ENCODE measurements around the gene MN1. TPM values are rescaled to one million over a fixed set of nuclear protein-coding genes. Genes with fewer than 3 reads are reported as not detected.

The MN1 gene
- total and polyA plus RNA-seq, 8 donors, result 0.54 to 2.6 (median 0.91) TPM

DNA sequence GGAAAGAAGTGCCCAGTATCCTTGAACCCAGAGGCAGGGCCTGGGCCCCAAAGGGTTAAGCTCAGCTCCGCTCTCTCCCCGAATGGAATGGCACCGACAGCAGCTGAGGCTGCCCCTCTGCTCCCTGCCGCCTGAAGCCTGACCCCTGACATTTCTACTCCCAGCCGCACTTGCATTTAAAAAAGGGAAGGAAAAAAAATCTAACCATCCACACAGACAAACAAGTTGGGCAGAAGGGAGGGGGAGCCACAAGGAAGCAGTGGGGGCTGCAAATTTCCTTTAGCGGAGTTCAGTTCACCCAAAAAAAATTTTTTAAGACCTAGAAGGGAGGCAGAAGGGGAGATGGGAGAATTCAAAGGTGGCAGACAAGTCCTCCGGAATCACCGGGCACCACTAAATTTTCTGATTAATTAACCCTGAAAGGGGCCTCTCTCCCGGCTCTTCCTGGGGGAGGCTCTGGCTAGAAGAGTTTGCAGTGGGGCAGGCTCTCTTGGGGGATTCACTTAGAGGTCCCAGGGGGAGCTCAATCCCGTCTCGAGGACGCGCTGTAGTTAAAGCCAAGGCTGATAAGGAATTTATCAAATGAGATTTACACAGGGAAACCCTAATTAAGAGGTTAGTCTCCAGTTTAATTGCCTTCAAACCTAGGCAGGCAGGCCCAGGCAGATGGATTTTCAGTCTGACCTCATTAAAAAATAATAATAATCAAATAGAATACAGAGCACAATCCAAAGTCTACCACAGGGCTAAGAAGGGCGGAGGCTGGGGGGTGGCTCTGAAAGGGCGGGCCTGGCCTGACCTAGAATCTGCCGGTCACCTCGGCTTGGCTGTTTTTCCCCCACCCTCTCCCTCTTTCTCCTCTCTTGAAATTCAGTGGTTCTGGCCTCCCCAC is 25.6 kb downstream of the MN1 start:
- Histone ChIP-seq H3K9me3 (no peaks in the 10 kb centered on the region), H3K4me1 (no peaks in the 10 kb centered on the region), H3K27ac (no peak overlapping the region), H3K36me3 (no peaks in the 10 kb centered on the region), H3K27me3 (no peaks in the 10 kb centered on the region), H3K4me3 (no peak overlapping the region)
- TF ChIP-seq, protein P1, sequence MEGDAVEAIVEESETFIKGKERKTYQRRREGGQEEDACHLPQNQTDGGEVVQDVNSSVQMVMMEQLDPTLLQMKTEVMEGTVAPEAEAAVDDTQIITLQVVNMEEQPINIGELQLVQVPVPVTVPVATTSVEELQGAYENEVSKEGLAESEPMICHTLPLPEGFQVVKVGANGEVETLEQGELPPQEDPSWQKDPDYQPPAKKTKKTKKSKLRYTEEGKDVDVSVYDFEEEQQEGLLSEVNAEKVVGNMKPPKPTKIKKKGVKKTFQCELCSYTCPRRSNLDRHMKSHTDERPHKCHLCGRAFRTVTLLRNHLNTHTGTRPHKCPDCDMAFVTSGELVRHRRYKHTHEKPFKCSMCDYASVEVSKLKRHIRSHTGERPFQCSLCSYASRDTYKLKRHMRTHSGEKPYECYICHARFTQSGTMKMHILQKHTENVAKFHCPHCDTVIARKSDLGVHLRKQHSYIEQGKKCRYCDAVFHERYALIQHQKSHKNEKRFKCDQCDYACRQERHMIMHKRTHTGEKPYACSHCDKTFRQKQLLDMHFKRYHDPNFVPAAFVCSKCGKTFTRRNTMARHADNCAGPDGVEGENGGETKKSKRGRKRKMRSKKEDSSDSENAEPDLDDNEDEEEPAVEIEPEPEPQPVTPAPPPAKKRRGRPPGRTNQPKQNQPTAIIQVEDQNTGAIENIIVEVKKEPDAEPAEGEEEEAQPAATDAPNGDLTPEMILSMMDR (IDR thresholded peaks at IDR 0.05), result no peak
- FAIRE-seq (no peak), ATAC-seq (no peak), DNase-seq (no peak)
- 47 to 50% methylated on average over 17 of the region's 17 CpGs for WGBS, 2 donors
- intact Hi-C loops (cut with DNase I), result no loop called here

DNA sequence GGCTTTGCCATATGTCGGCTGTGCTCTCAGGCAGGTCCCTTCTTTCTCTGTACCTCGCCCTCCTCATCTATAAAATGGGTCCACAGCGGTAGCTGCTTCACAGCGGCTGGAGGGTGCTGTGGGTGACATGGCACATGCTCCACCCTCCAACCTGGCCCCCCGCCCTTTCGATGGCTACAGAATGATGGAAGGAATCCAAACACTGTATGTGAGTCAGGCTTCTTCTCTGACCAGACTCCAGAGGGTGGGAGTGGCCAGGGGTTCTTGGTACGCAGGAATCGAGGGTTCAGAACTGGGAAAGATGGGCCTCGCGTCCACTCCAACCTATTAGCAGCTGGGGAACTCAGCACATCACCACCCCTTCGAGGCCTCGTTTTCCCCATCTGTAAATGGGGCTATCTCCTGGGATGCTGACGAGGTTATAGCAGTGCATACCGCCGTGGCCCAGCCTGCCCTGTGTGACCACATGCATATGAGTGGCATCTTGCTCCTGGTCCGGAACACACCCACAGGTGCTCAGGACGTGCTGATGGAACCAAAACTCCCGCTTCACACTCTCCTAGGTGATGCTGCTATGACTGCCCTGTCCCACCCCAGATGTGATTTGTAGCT is 26.4 kb downstream of the MN1 start:
- no peak for FAIRE-seq

DNA sequence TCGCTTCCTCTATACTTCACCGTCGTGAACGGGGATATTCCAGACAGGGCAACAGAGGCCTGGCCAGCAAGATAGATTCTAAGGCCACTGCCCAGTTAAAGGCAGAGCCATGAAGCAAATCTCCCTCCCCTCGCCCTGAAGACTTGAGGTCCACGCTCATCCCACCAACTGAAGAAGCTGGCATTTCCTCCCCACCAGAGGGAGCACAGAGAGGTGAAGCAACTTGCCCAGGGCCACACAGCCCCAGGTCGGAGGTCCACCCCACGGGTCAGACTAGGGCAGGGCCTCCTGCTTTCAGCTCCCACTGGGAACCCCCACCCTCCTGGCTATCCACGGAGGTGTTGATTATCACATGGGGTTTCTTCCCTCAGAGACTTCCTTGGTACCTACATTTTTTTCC is 27.4 kb downstream of the MN1 start:
- TF ChIP-seq, protein P1 (IDR thresholded peaks at IDR 0.05), result no peak
- Histone ChIP-seq H3K27me3 (no peaks in the 10 kb centered on the region), H3K9me3 (no peaks in the 10 kb centered on the region), H3K4me1 (no peaks in the 10 kb centered on the region), H3K4me3 (no peak overlapping the region), H3K36me3 (no peaks in the 10 kb centered on the region), H3K27ac (no peak overlapping the region)
- no peak for FAIRE-seq
- DNase-seq, result no peak
- 79 to 85% methylated on average over 9 of the region's 9 CpGs for WGBS, 2 donors
- intact Hi-C loops (cut with DNase I), result no loop called here
- no peak for ATAC-seq

More for the DNA sequence above, 26.4 kb downstream of the MN1 start:
- Histone ChIP-seq H3K4me1 (no peaks in the 10 kb centered on the region), H3K27me3 (no peaks in the 10 kb centered on the region), H3K9me3 (no peaks in the 10 kb centered on the region), H3K36me3 (no peaks in the 10 kb centered on the region), H3K27ac (no peak overlapping the region), H3K4me3 (no peak overlapping the region)
- DNase-seq (no peak), ATAC-seq (no peak)
- intact Hi-C loops (cut with DNase I), result no loop called here
- 79 to 89% methylated on average over 18 of the region's 18 CpGs for WGBS, 2 donors
- TF ChIP-seq, protein P1 (IDR thresholded peaks at IDR 0.05), result no peak

GRCh38 chr22:27772984-27773498 is 28.5 kb downstream of the MN1 start:
- no peaks in the 10 kb centered on the region for H3K4me1 ChIP-seq
- WGBS, 2 donors, result 85 to 93% methylated on average over 18 of the region's 18 CpGs
- H3K27ac ChIP-seq, result no peak overlapping the region
- H3K9me3 ChIP-seq, result no peaks in the 10 kb centered on the region
- FAIRE-seq (no peak), DNase-seq (no peak), ATAC-seq (no peak)
- H3K4me3 ChIP-seq, result no peak overlapping the region
- H3K27me3 ChIP-seq, result no peaks in the 10 kb centered on the region
- H3K36me3 ChIP-seq, result no peaks in the 10 kb centered on the region
- intact Hi-C loops (cut with DNase I), result no loop called here
- TF ChIP-seq, protein P1 (IDR thresholded peaks at IDR 0.05), result no peak
